Mesothelial cell of epicardium (in vitro differentiated cells): ENCODE measurements around the gene PDAP1. TPM values are rescaled to one million over a fixed set of nuclear protein-coding genes. Genes with fewer than 3 reads are reported as not detected.

Experiments
- total RNA-seq: library from RNA; stranded (reverse); gene quantifications from 3 replicates; pipeline ENCODE4 v1.2.1, GENCODE V29; 2021

PDAP1 gene
- total RNA-seq, 1 donor from 2014 or later = 103 TPM

Other genes starting within 250 kb of the PDAP1 start
- not detected in 3 replicates for gene KPNA7, start 200.5 kb downstream of the PDAP1 start, total RNA-seq
- gene MYH16, start 135.8 kb downstream of the PDAP1 start, total RNA-seq = 0.09 TPM in 1 of 3 replicates, not detected in the others
- gene ARPC1A, start 82.7 kb downstream of the PDAP1 start, total RNA-seq = 97.1 to 102 TPM (median 99.3 TPM) in 3 replicates
- 30.0 to 35.3 TPM (median 32.5 TPM) in 3 replicates for gene ARPC1B, start 33.9 kb downstream of the PDAP1 start, total RNA-seq
- 63.1 to 79.2 TPM (median 70.3 TPM) in 3 replicates for gene BUD31, start 372 bp upstream of the PDAP1 start, total RNA-seq
- 6.7 to 12.3 TPM (median 10.5 TPM) in 3 replicates for gene PTCD1, start 30.2 kb upstream of the PDAP1 start, total RNA-seq
- gene CPSF4, start 30.3 kb upstream of the PDAP1 start, total RNA-seq = 67.5 to 72.8 TPM (median 69.5 TPM) in 3 replicates
- 223 to 243 TPM (median 235 TPM) in 3 replicates for gene ATP5MF, start 57.6 kb upstream of the PDAP1 start, total RNA-seq
- 24.9 to 27.2 TPM (median 27.0 TPM) in 3 replicates for gene ZNF789, start 64.3 kb upstream of the PDAP1 start, total RNA-seq
- 30.1 to 31.3 TPM (median 31.3 TPM) in 3 replicates for gene ZNF394, start 91.7 kb upstream of the PDAP1 start, total RNA-seq
- gene ZKSCAN5, start 96.1 kb upstream of the PDAP1 start, total RNA-seq = 14.4 to 14.6 TPM (median 14.4 TPM) in 3 replicates
- gene FAM200A, start 143.5 kb upstream of the PDAP1 start, total RNA-seq = 8.0 to 9.4 TPM (median 9.3 TPM) in 3 replicates
- 83.5 to 84.9 TPM (median 84.7 TPM) in 3 replicates for gene ZNF655, start 150.0 kb upstream of the PDAP1 start, total RNA-seq
- gene TMEM225B, start 189.7 kb upstream of the PDAP1 start, total RNA-seq = 2.5 to 3.6 TPM (median 3.2 TPM) in 3 replicates
- gene ZSCAN25, start 208.3 kb upstream of the PDAP1 start, total RNA-seq = 24.1 to 27.8 TPM (median 26.6 TPM) in 3 replicates